ENCODE data around the gene SLC7A6OS.

The SLC7A6OS gene

DNA sequence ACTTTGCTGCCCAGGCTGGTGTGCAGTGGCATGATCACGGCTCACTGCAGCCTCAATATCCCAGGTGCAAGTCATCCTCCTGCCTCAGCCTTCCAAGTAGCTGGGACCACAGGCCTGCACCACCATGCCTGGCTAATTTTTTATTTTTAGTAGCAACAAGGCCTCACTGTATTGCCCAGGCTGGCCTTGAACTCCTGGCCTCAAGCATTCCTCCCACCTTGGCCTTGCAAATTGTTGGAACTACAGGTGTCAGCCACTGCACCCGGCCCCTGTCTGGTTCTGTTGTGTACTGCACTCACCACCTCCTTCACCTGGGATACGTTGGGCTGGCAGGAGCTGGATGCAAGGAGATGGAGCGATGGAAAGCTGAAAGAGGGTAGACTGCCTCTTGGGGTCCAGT, 57.0 kb downstream of the SLC7A6OS start:
- no peaks in the 10 kb centered on the region for H3K9me3 ChIP-seq (ENCODE audit: control insufficient read depth, insufficient read depth, low read length)
- no peaks in the 10 kb centered on the region for H3K36me3 ChIP-seq (ENCODE audit: insufficient read depth, low read length)
- no peaks in the 10 kb centered on the region; the same call in 1 of the 2 replicates for H3K4me1 ChIP-seq (ENCODE audit: insufficient read depth, low read length)
- H3K9ac ChIP-seq (ENCODE audit: low read depth, low read length) = no peak overlapping the region

- no peak overlapping the region for H3K9ac ChIP-seq (ENCODE audit: low read depth, low read length)
Observed at GRCh38 chr16:68252383-68252782, 58.4 kb downstream of the SLC7A6OS start.

DNA sequence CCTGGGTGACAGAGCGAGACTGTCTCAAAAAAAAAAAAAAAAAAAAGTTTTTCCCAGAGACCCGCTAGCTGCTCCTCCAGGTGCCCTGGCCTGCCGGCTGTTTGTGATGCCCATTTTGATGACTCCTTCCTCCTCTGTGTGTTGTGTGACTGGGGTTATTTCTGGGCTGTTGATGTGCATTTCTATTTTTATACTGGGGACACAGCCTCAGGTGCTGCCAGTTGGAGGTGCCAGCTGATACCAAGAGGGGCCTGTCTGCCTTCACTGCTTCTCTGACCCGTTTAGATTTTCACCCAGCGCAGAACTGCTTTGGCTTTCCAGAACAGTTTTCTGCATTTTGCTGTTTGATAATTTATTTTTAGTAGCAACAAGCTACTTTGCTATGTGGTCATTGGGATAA, 58.9 kb downstream of the SLC7A6OS start:
- no peaks in the 10 kb centered on the region for H3K9me3 ChIP-seq (ENCODE audit: control insufficient read depth, insufficient read depth, low read length)
- no peak overlapping the region for H3K9ac ChIP-seq (ENCODE audit: low read depth, low read length)
- no peaks in the 10 kb centered on the region for H3K36me3 ChIP-seq (ENCODE audit: insufficient read depth, low read length)
- no peaks in the 10 kb centered on the region for H3K4me1 ChIP-seq (ENCODE audit: insufficient read depth, low read length)

More at GRCh38 chr16:68252383-68252782, 58.4 kb downstream of the SLC7A6OS start:
- Histone ChIP-seq H3K36me3 (ENCODE audit: insufficient read depth, low read length) (no peaks in the 10 kb centered on the region), H3K9me3 (ENCODE audit: control insufficient read depth, insufficient read depth, low read length) (no peaks in the 10 kb centered on the region), H3K4me1 (ENCODE audit: insufficient read depth, low read length) (no peaks in the 10 kb centered on the region; the same call in 1 of the 2 replicates)

DNA sequence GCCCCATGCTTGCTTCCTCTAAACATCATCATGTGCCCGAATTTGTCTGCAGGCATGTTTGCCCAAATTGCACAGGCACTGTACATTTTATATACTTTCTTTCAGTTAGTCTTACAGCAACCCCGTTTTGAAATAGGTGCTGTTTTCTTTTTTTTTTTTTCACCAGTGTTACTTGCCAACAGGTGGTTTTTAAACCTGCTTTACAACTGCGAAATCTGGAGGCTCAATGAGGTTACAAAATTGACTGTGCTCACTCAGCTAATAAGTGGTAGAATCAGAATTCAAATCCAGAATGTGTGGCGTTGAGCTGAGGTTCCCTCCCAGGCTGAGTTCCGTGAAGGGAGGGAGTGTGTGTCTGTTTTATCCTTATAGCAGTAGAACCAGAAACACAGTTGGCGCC, 59.8 kb downstream of the SLC7A6OS start:
- H3K36me3 ChIP-seq (ENCODE audit: insufficient read depth, low read length) = no peaks in the 10 kb centered on the region
- H3K9ac ChIP-seq (ENCODE audit: low read depth, low read length) = no peak overlapping the region
- H3K4me1 ChIP-seq (ENCODE audit: insufficient read depth, low read length) = 0 out of 2 replicates have a peak, but pooled peaks cover under 1% of the 10 kb centered on the region
- no peaks in the 10 kb centered on the region for H3K9me3 ChIP-seq (ENCODE audit: control insufficient read depth, insufficient read depth, low read length)

DNA sequence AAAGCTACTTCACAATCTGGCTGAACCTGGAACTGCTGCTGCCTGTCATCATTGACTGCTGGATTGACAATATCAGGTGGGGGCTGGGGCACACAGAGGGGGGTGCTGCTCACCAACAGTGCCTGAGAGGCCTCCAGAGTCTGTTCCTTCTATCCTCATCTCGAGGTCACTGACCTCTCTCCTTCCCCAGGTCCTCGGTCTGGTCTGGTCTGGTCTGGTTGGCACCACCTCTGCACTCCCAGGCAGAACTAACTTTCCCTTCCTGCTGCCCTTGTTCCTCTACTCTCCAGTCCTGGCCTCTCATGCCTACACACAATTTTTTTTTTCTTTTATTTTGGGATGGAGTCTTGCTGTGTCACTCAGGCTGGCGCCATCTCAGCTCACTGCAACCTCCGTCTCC, 61.4 kb downstream of the SLC7A6OS start:
- Histone ChIP-seq H3K4me1 (ENCODE audit: insufficient read depth, low read length) (0 out of 2 replicates have a peak, but pooled peaks cover 3% of the 10 kb centered on the region), H3K9ac (ENCODE audit: low read depth, low read length) (no peak overlapping the region), H3K36me3 (ENCODE audit: insufficient read depth, low read length) (no peaks in the 10 kb centered on the region), H3K9me3 (ENCODE audit: control insufficient read depth, insufficient read depth, low read length) (no peaks in the 10 kb centered on the region)
